Measurements from ENCODE around the gene IL1RAPL2. TPM values are rescaled to one million over a fixed set of nuclear protein-coding genes. Genes with fewer than 3 reads are reported as not detected.

IL1RAPL2 gene
- total and polyA plus RNA-seq, 7 donors = not detected

DNA sequence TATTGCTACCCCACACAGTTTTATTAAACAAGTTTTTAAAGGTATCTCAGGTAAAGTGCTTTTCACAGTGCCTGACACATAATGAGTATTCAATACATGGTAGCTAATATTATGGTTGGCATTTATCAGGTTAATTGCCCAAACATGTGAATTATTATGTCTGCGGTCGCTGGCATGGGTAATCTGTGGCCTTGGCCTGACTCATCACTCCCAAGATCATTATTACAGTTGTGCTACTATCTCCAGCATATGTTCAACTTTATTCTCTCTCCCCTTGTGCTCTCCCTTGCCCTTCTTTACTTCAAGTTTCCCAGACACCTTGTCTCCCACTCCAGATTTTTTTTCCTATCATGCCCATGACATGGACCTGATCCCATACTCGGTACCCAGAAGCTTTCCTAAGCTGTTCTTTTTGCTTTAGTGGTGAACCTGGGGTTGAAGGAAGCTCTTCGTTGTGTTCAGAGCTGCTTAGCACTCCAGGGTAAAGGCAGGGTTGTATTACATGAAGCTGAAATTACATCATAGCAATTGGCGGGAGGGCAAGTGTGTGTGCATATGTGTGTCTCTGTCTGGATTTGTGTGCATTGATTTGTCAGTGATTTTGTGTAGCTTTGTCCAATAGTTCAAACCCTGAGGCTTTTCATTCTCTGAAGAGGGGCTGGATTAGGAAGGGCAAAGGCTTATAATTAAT, 1079.8 kb downstream of the IL1RAPL2 start:
- ATAC-seq = peak in 3 of 4 donors; percentile 79 to 88 (median 80)
- Histone ChIP-seq H3K27me3 (ENCODE audit: insufficient read depth in 3 of 3, low read length in 2 of 3) (no peaks in the 10 kb centered on the region), H3K36me3 (ENCODE audit: insufficient read depth in 1 of 2, low read depth in 1 of 2) (no peaks in the 10 kb centered on the region), H3K9me3 (no peaks in the 10 kb centered on the region), H3K4me3 (no peak overlapping the region), H3K27ac (peak overlapping the region; percentile 77), H3K4me1 (peaks cover 10% of the 10 kb centered on the region)
- TF ChIP-seq, protein P1, sequence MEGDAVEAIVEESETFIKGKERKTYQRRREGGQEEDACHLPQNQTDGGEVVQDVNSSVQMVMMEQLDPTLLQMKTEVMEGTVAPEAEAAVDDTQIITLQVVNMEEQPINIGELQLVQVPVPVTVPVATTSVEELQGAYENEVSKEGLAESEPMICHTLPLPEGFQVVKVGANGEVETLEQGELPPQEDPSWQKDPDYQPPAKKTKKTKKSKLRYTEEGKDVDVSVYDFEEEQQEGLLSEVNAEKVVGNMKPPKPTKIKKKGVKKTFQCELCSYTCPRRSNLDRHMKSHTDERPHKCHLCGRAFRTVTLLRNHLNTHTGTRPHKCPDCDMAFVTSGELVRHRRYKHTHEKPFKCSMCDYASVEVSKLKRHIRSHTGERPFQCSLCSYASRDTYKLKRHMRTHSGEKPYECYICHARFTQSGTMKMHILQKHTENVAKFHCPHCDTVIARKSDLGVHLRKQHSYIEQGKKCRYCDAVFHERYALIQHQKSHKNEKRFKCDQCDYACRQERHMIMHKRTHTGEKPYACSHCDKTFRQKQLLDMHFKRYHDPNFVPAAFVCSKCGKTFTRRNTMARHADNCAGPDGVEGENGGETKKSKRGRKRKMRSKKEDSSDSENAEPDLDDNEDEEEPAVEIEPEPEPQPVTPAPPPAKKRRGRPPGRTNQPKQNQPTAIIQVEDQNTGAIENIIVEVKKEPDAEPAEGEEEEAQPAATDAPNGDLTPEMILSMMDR (IDR thresholded peaks at IDR 0.05) = no peak
- no peak for DNase-seq
- 23 to 36% (median 28%) methylated on average over 5 of the region's 5 CpGs for WGBS, 3 donors
- intact Hi-C loops (cut with DNase I) = no loop called here

DNA sequence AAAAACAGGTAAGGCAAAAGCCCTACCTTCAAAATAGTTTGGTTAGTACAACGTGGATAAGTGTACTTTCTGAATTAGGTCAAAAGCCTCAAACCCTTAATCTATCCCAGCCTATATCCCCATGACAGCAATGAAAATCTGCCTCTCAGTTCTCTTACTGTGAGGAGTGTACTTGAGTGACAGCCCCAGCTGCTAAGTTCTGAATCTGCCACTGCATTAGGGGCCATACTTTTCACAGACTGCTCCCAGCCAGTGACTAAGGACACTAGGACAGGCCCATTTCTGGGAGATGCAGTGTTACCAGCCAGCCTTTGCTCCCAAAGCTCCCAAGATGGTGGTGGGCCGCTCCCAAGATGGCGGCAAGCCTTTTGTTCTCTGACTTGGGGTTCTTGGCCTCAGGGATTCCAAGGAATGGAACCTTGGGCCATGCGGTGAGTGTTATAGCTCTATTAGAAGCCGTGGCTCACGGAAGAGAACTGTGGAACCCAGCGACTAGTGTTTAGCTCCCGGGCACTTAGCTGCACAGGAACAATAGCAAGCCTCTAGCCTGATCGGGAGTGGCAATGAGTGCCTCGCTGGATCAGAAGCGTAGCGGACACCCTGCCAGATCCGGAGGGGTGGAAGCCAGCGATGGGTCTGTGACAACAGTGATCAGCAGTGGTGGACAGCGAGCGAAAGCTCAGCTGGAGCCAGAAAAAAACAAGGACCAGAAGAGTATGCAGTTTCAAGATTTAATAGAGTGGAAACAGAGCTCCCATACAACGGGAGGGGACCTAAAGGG, 1080.8 kb downstream of the IL1RAPL2 start:
- TF ChIP-seq, protein P1 (IDR thresholded peaks at IDR 0.05) = no peak
- no peaks in the 10 kb centered on the region for H3K36me3 ChIP-seq (ENCODE audit: insufficient read depth in 1 of 2, low read depth in 1 of 2)
- DNase-seq (no peak), ATAC-seq (peak; percentile 57 to 92 (median 80))
- intact Hi-C loops (cut with DNase I) = no loop called here
- peaks cover 10% of the 10 kb centered on the region for H3K4me1 ChIP-seq
- peak overlapping the region; percentile 77 for H3K27ac ChIP-seq
- WGBS, 3 donors = 84 to 95% (median 93%) methylated on average over 15 to 17 of the region's 17 CpGs
- no peaks in the 10 kb centered on the region for H3K9me3 ChIP-seq
- H3K4me3 ChIP-seq = no peak overlapping the region
- H3K27me3 ChIP-seq (ENCODE audit: insufficient read depth in 3 of 3, low read length in 2 of 3) = no peaks in the 10 kb centered on the region

DNA sequence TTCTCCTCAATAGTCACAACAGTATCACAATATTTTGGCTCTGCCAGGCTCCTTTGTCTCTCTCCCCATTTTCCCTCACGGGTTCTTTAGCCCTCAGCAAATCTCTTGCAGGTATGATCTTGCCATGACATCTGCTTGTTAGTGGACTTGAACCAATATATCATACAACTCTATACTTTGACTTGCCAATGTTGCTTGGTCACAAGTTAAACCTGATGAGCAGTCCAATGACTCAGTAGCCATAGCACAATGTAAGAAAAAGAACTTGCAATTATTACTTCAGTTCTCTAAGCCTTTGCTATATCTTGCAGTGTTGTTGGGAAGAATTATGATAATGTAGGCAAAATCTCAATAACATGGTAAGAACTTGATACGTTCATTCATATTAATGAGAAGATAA, 1081.8 kb downstream of the IL1RAPL2 start:
- intact Hi-C loops (cut with DNase I) = no loop called here
- Histone ChIP-seq H3K36me3 (ENCODE audit: insufficient read depth in 1 of 2, low read depth in 1 of 2) (no peaks in the 10 kb centered on the region), H3K4me1 (peaks cover 10% of the 10 kb centered on the region), H3K27me3 (ENCODE audit: insufficient read depth in 3 of 3, low read length in 2 of 3) (peaks cover 0 to 7% (median 0%) of the 10 kb centered on the region in 3 donors), H3K27ac (no peak overlapping the region), H3K9me3 (no peaks in the 10 kb centered on the region), H3K4me3 (no peak overlapping the region)
- DNase-seq (no peak), ATAC-seq (no peak)
- TF ChIP-seq, protein P1 (IDR thresholded peaks at IDR 0.05) = no peak
- 83 to 94% (median 83%) methylated on average over 2 of the region's 2 CpGs for WGBS, 3 donors

DNA sequence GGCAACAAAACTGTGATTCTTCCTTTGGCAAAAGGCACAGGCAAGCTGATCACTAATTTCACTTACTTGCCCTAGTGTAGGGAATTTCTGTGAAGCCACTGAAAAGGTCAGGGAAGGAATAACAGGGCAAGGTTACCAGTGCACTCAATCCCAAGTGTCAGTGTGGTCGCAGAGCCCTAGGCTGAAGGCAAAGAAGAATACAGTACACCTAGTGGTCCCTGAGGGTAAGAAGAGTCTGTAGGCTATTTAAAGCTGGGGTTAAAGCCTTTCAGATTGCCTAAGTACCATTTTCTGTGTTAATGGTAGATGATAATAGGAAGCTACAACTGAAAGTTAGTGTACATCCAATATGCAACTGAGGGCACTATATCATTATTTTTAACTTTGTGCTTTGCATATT, 1082.7 kb downstream of the IL1RAPL2 start:
- intact Hi-C loops (cut with DNase I) = no loop called here
- H3K4me3 ChIP-seq = no peak overlapping the region
- no peaks in the 10 kb centered on the region for H3K36me3 ChIP-seq (ENCODE audit: insufficient read depth in 1 of 2, low read depth in 1 of 2)
- no peaks in the 10 kb centered on the region for H3K9me3 ChIP-seq
- peaks cover 10% of the 10 kb centered on the region for H3K4me1 ChIP-seq
- peaks cover 0 to 8% (median 0%) of the 10 kb centered on the region in 3 donors for H3K27me3 ChIP-seq (ENCODE audit: insufficient read depth in 3 of 3, low read length in 2 of 3)
- no peak for ATAC-seq
- DNase-seq = no peak
- TF ChIP-seq, protein P1 (IDR thresholded peaks at IDR 0.05) = no peak
- H3K27ac ChIP-seq = no peak overlapping the region
- WGBS, 3 donors = 65 to 93% (median 91%) methylated on average over 1 of the region's 1 CpG

Measured in psoas muscle (tissue), 8 donors.